Transverse colon (tissue), 3 donors: ENCODE data around the gene NT5DC3.

ENCODE experiments used
- CTCF ChIP-seq, 5 experiments: fragments of 200-600 bp in 3 of 5; fragments of 450-650 bp in 2 of 5; sonication (generic) in 3 of 5; IDR thresholded peaks; 1 replicate in 2 of 5; 2 replicates in 3 of 5; pipeline ENCODE4 v1.5.1; 2016 to 2017; ENCODE audit warnings: antibody characterized with exemption in 5 of 5, inconsistent platforms in 3 of 5, mild to moderate bottlenecking in 2 of 5, moderate library complexity in 1 of 5
- EP300 ChIP-seq: sonication (generic); formaldehyde crosslinking; IDR thresholded peaks from one replicate; pipeline ENCODE4 v1.6.1; 2017; ENCODE audit warnings: antibody characterized with exemption, low read depth
- POLR2A ChIP-seq: fragments of 450-650 bp; IDR thresholded peaks from one replicate; pipeline ENCODE4 v1.6.1; 2016; ENCODE audit warnings: antibody characterized with exemption, mild to moderate bottlenecking, moderate library complexity

GRCh38 chr12:103807561-103808238 lies 33.3 kb downstream of the NT5DC3 start:
- TF ChIP-seq POLR2A, result no peak
- no peak for TF ChIP-seq CTCF (IDR thresholded peaks at IDR 0.05)
- TF ChIP-seq EP300, result no peak
